GM12878 (cell line): ENCODE data around the gene H2BK1. TPM values are rescaled to one million over a fixed set of nuclear protein-coding genes. Genes with fewer than 3 reads are reported as not detected.

Source experiments
- BCL11A ChIP-seq: IDR thresholded peaks from 2 replicates; pipeline ENCODE4 v1.6.1; 2011; ENCODE audit warnings: low read depth, low read length
- BMI1 ChIP-seq: fragments of 450-650 bp; IDR thresholded peaks from 2 replicates; pipeline ENCODE4 v1.6.1; 2016; ENCODE audit warnings: mild to moderate bottlenecking, moderate library complexity, borderline replicate concordance
- EGR1 ChIP-seq, 2 experiments: IDR thresholded peaks; 1 replicate in 1 of 2; 2 replicates in 1 of 2; pipeline ENCODE4 v1.6.1; 2011 to 2012; ENCODE audit warnings: low read depth in 2 of 2, low read length in 2 of 2, borderline replicate concordance in 1 of 2, mild to moderate bottlenecking in 1 of 2, moderate library complexity in 1 of 2
- IKZF2 ChIP-seq, 2 experiments: fragments of 450-650 bp; IDR thresholded peaks; 2 replicates each; pipeline ENCODE4 v1.6.1; 2017; ENCODE audit warnings: mild to moderate bottlenecking in 2 of 2, moderate library complexity in 2 of 2
- MYB ChIP-seq: fragments of 150-350 bp; IDR thresholded peaks from 2 replicates; pipeline ENCODE4 v1.6.1; 2014; ENCODE audit warnings: mild to moderate bottlenecking, low read depth, low read length, borderline replicate concordance
- NR2C2 ChIP-seq: IDR thresholded peaks from 2 replicates; pipeline ENCODE4 v1.6.1; 2011; ENCODE audit warnings: borderline replicate concordance, low read depth; ENCODE audit not compliant: control insufficient read depth, insufficient read length
- NRF1 ChIP-seq: conservative IDR thresholded peaks from 2 replicates; pipeline ENCODE4 v1.6.1; 2011; ENCODE audit warnings: mild to moderate bottlenecking, low read depth, low read length, improper control_type of control experiment
- POLR2AphosphoS5 ChIP-seq: IDR thresholded peaks from 2 replicates; pipeline ENCODE4 v1.6.1; 2011; ENCODE audit warnings: mild to moderate bottlenecking, low read length, inconsistent platforms
- RELA ChIP-seq: fragments of 450-650 bp; IDR thresholded peaks from 2 replicates; pipeline ENCODE4 v1.8.0; 2014; ENCODE audit warnings: borderline replicate concordance; ENCODE audit not compliant: partially characterized antibody
- SMAD5 ChIP-seq: IDR thresholded peaks from 2 replicates; pipeline ENCODE4 v1.6.1; 2016; ENCODE audit warnings: antibody characterized with exemption, low read depth
- SP1 ChIP-seq: IDR thresholded peaks from one replicate; pipeline ENCODE4 v1.6.1; 2011; ENCODE audit warnings: low read depth, low read length
- SRF ChIP-seq, 2 experiments: IDR thresholded peaks; 2 replicates each; pipeline ENCODE4 v1.6.1; 2011; ENCODE audit warnings: low read depth in 2 of 2, low read length in 2 of 2, mild to moderate bottlenecking in 1 of 2, moderate library complexity in 1 of 2
- YY1 ChIP-seq: IDR thresholded peaks from 2 replicates; pipeline ENCODE4 v1.6.1; 2011; ENCODE audit warnings: low read depth, mild to moderate bottlenecking, low read length
- ZNF24 ChIP-seq: fragments of 450-650 bp; IDR thresholded peaks from 2 replicates; pipeline ENCODE4 v1.6.1; 2017; ENCODE audit warnings: antibody characterized with exemption, mild to moderate bottlenecking
- ZNF687 ChIP-seq: fragments of 450-650 bp; IDR thresholded peaks from 2 replicates; pipeline ENCODE4 v1.6.1; 2017; ENCODE audit warnings: mild to moderate bottlenecking, moderate library complexity
- polyA plus RNA-seq, 11 experiments: library from polyadenylated mRNA; depleted of rRNA in 4 of 11; unstranded in 6 of 11; stranded (reverse) in 5 of 11; fragments of >200 nt; fragmentation: Nextera tagmentation in 4 of 11; fragmentation: Illumina TruSeq in 1 of 11; extraction: Ambion mirVana in 4 of 11; extraction: Trizol in 1 of 11; gene quantifications; 1 replicate in 1 of 11; 2 replicates in 10 of 11; pipeline versions ENCODE4 v1.2.1 to v1.2.3, GENCODE V29; 2011 to 2016; ENCODE audit warnings: inconsistent platforms in 2 of 11, missing spikeins in 2 of 11, low read depth in 1 of 11
- total RNA-seq, 4 experiments: library from RNA; depleted of rRNA in 3 of 4; stranded (reverse); fragments of >200 nt in 3 of 4; fragmentation: Illumina TruSeq in 1 of 4; extraction: Trizol in 1 of 4; gene quantifications; 2 replicates each; pipeline versions ENCODE4 v1.2.1 to v1.2.3, GENCODE V29; 2013 to 2021
- TF ChIP-seq, protein P1 (sequence below), 3 experiments: IDR thresholded peaks in 2 of 3; conservative IDR thresholded peaks in 1 of 3; 2 replicates each; pipeline ENCODE4 v1.5.1; 2011; ENCODE audit warnings: low read depth in 3 of 3, low read length in 3 of 3, mild to moderate bottlenecking in 3 of 3, control low read depth in 2 of 3, moderate library complexity in 2 of 3, inconsistent platforms in 1 of 3, mixed read lengths in 1 of 3; ENCODE audit not compliant: control insufficient read depth in 2 of 3, insufficient read depth in 1 of 3; ENCODE audit errors: extremely low read depth in 1 of 3
- TF ChIP-seq, protein P2 (sequence below): IDR thresholded peaks from 2 replicates; pipeline ENCODE4 v1.6.1; 2012; ENCODE audit warnings: mild to moderate bottlenecking, low read depth, low read length

Gene H2BK1
- total and polyA plus RNA-seq, 10 of the 15 experiments (the other 5 are each of a cell fraction or from before 2014, with no cell fraction given) = 0.54 TPM; not detected in 9

DNA sequence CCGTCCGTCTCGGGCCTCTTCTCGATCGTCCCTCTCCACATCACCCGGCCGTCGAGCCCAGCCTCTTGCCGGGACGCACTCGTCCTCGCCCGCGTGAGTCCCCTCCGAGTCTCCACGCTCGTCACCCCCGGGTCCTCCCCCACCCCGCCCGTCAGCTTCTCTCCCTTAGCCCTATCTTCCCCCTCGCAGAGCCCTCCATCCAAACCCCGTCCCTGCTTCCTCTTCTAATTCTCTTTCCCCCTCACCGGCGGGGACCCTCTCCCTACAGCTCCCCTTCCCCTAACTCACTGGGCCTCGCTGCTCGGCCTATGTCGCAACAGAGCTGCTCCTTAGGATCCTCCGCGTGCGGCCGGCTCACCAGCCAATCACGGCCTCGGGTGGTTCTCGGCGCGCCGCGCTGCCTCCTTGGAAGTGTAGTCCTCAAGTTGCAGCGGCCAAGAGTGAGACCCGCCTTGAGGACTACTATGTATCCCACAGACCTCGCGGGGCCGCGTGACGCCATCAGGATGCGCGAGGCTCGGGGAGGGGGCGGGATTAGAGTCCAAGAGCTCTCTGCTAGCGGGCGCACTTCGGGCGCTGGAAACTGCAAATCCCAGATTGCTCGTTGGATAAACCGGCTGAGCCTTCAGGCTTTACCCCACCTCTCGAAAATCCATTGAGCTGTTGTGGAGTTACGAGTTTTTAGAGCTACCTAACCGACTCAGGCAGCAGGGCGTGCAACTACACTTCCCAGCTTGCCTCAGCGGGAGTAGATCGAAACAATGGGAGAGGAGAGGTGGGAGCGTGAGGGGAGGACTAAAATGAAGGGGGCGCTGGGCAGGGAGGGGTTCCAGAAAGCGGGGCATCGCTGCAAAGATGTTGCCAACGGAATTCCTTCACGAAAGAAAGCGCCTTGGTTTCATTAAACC, 16.8 kb upstream of the H2BK1 start, which contains the start of gene ABCF2 (continued):
- TF ChIP-seq NRF1 (no peak), SMAD5 (no peak; the same call in 1 of the 2 replicates), BMI1 (no peak), ZNF687 (no peak), YY1 (peak; percentile 53; the same call in 1 of the 2 replicates), EGR1 (IDR thresholded peaks at IDR 0.05; ENCODE audit: borderline replicate concordance in 1 of 2, low read depth in 2 of 2, low read length in 2 of 2) (peak in 1 of 2 experiments; percentile 64; a peak in 2 of 3 replicates), MYB (no peak), POLR2AphosphoS5 (peak; percentile 54; the same call in 1 of the 2 replicates), ZNF24 (no peak), RELA (peak; percentile 60), BCL11A (no peak), SP1 (peak; percentile 79), SRF (IDR thresholded peaks at IDR 0.05; ENCODE audit: low read depth in 2 of 2, low read length in 2 of 2) (peak in 1 of 2 experiments; percentile 89; a peak in 2 of 4 replicates), IKZF2 (IDR thresholded peaks at IDR 0.05) (peak in 1 of 2 experiments; percentile 42; a peak in 2 of 4 replicates), NR2C2 (no peak)
- TF ChIP-seq, protein P1, sequence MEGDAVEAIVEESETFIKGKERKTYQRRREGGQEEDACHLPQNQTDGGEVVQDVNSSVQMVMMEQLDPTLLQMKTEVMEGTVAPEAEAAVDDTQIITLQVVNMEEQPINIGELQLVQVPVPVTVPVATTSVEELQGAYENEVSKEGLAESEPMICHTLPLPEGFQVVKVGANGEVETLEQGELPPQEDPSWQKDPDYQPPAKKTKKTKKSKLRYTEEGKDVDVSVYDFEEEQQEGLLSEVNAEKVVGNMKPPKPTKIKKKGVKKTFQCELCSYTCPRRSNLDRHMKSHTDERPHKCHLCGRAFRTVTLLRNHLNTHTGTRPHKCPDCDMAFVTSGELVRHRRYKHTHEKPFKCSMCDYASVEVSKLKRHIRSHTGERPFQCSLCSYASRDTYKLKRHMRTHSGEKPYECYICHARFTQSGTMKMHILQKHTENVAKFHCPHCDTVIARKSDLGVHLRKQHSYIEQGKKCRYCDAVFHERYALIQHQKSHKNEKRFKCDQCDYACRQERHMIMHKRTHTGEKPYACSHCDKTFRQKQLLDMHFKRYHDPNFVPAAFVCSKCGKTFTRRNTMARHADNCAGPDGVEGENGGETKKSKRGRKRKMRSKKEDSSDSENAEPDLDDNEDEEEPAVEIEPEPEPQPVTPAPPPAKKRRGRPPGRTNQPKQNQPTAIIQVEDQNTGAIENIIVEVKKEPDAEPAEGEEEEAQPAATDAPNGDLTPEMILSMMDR (IDR thresholded peaks at IDR 0.05 in 2 of 3, conservative IDR thresholded peaks at IDR 0.05 in 1 of 3; ENCODE audit: control insufficient read depth in 2 of 3, extremely low read depth in 1 of 3, insufficient read depth in 1 of 3, low read depth in 3 of 3, low read length in 3 of 3) = no peak
- TF ChIP-seq, protein P2, sequence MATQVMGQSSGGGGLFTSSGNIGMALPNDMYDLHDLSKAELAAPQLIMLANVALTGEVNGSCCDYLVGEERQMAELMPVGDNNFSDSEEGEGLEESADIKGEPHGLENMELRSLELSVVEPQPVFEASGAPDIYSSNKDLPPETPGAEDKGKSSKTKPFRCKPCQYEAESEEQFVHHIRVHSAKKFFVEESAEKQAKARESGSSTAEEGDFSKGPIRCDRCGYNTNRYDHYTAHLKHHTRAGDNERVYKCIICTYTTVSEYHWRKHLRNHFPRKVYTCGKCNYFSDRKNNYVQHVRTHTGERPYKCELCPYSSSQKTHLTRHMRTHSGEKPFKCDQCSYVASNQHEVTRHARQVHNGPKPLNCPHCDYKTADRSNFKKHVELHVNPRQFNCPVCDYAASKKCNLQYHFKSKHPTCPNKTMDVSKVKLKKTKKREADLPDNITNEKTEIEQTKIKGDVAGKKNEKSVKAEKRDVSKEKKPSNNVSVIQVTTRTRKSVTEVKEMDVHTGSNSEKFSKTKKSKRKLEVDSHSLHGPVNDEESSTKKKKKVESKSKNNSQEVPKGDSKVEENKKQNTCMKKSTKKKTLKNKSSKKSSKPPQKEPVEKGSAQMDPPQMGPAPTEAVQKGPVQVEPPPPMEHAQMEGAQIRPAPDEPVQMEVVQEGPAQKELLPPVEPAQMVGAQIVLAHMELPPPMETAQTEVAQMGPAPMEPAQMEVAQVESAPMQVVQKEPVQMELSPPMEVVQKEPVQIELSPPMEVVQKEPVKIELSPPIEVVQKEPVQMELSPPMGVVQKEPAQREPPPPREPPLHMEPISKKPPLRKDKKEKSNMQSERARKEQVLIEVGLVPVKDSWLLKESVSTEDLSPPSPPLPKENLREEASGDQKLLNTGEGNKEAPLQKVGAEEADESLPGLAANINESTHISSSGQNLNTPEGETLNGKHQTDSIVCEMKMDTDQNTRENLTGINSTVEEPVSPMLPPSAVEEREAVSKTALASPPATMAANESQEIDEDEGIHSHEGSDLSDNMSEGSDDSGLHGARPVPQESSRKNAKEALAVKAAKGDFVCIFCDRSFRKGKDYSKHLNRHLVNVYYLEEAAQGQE = no peak
